ENCODE measurements around the gene OGDHL.

- TF ChIP-seq CTCF (conservative IDR thresholded peaks at IDR 0.05; ENCODE audit: low read depth, low read length) (no peak), EZH2 (IDR thresholded peaks at IDR 0.05; ENCODE audit: low read length, unreplicated experiment) (no peak), EZH2phosphoT487 (IDR thresholded peaks at IDR 0.05; ENCODE audit: borderline replicate concordance, low read length) (no peak)
Observed at GRCh38 chr10:49739426-49739825, 22.7 kb downstream of the OGDHL start.
